ENCODE results near the gene RNU1-4.
"Not testable (repeated sequence)": the region's sequence is repeated elsewhere in the genome, so short reads cannot be mapped to it uniquely, and the experiment has no call there.

DNA sequence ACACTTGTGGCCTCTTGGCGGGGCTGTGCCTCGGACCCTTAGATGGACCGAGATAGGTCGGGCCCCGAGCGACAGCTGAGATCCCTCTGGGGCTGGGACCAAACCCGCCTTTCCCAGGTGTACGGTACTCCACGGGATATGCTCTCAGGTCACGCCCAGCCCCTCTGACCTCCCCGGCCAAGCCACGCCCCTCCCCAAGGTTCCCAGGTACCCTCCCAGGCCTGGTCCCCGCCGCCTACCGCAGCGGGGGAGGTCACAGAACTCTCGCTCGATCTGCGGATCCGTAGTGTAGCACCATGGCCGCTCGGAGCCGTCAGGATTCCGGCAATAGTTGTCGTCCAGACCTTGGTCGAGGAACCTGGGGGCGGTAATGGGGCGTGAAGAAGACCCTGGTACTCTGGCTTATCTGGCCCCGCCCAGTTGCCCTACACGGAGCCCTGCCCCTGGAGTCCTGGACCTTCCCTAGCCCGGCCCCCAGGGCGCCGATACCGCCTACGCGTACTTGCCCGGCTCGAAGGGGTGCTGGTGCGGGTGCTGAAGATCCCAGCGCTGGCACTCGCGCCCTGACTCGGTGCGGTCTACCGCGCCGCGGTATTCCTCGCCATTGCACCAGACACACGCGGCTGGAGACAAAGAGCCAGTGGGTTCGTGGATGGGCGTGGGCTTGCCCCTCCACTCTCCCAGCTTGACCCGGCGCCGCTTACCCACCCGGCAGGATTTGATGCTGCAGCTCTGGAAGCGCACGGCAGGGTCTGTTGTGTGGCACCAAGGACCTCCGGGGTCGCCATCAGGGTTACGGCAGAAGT, 19.5 kb downstream of the RNU1-4 start:
- TF ChIP-seq, protein P1, sequence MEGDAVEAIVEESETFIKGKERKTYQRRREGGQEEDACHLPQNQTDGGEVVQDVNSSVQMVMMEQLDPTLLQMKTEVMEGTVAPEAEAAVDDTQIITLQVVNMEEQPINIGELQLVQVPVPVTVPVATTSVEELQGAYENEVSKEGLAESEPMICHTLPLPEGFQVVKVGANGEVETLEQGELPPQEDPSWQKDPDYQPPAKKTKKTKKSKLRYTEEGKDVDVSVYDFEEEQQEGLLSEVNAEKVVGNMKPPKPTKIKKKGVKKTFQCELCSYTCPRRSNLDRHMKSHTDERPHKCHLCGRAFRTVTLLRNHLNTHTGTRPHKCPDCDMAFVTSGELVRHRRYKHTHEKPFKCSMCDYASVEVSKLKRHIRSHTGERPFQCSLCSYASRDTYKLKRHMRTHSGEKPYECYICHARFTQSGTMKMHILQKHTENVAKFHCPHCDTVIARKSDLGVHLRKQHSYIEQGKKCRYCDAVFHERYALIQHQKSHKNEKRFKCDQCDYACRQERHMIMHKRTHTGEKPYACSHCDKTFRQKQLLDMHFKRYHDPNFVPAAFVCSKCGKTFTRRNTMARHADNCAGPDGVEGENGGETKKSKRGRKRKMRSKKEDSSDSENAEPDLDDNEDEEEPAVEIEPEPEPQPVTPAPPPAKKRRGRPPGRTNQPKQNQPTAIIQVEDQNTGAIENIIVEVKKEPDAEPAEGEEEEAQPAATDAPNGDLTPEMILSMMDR (IDR thresholded peaks at IDR 0.05), result not testable (repeated sequence)
- TF ChIP-seq POLR2AphosphoS5 (IDR thresholded peaks at IDR 0.05), result not testable (repeated sequence)
